Fibroblast of lung (primary cell): Measurements from ENCODE around the gene CPNE6.
"Not testable (repeated sequence)": the region's sequence is repeated elsewhere in the genome, so short reads cannot be mapped to it uniquely, and the experiment has no call there.

Experiments used
- CTCF ChIP-seq, 2 donors: IDR thresholded peaks in 1 of 2; conservative IDR thresholded peaks in 1 of 2; 1 replicate in 1 of 2; 2 replicates in 1 of 2; pipeline ENCODE4 v1.5.1; 2011 to 2012; ENCODE audit warnings: low read length in 2 of 2, control low read depth in 1 of 2, inconsistent platforms in 1 of 2, low read depth in 1 of 2, mild to moderate bottlenecking in 1 of 2
- EZH2 ChIP-seq: IDR thresholded peaks from 2 replicates; pipeline ENCODE4 v1.5.1; 2012; ENCODE audit warnings: low read length, control low read depth, mild to moderate bottlenecking; ENCODE audit errors: missing control alignments

- not testable (repeated sequence) for TF ChIP-seq CTCF (conservative IDR thresholded peaks at IDR 0.05 in 1 of 2, IDR thresholded peaks at IDR 0.05 in 1 of 2; ENCODE audit: low read depth in 1 of 2, low read length in 2 of 2); EZH2
Measured at GRCh38 chr14:24031331-24031730, 40.0 kb upstream of the CPNE6 start.
